Endodermal cell (in vitro differentiated cells): ENCODE results near the gene PARP1. TPM values are rescaled to one million over a fixed set of nuclear protein-coding genes. Genes with fewer than 3 reads are reported as not detected.

Experiments
- DNase-seq: peaks from one replicate; pipeline ENCODE4 v3.0.0-alpha.2; 2017
- H3K27ac ChIP-seq: 2 replicates; pipeline ENCODE4 v1.5.1; 2013; ENCODE audit warnings: mild to moderate bottlenecking, low read depth, low read length, moderate library complexity
- H3K27me3 ChIP-seq: 2 replicates; pipeline ENCODE4 v1.6.1; 2013; ENCODE audit warnings: mild to moderate bottlenecking, low read length, moderate library complexity; ENCODE audit not compliant: insufficient read depth, control insufficient read depth, poor library complexity, severe bottlenecking
- H3K36me3 ChIP-seq: 2 replicates; pipeline ENCODE4 v1.7.0; 2013; ENCODE audit warnings: mild to moderate bottlenecking, low read length, moderate library complexity; ENCODE audit not compliant: control insufficient read depth, insufficient read depth
- H3K4me1 ChIP-seq: one replicate; pipeline ENCODE4 v1.7.0; 2013; ENCODE audit warnings: low read length; ENCODE audit not compliant: control insufficient read depth, insufficient read depth
- H3K4me3 ChIP-seq: 2 replicates; pipeline ENCODE4 v1.5.1; 2013; ENCODE audit warnings: mild to moderate bottlenecking, low read length, moderate library complexity
- H3K9ac ChIP-seq: 2 replicates; pipeline ENCODE4 v1.6.1; 2013; ENCODE audit warnings: mild to moderate bottlenecking, low read length, moderate library complexity; ENCODE audit not compliant: poor library complexity, severe bottlenecking; ENCODE audit errors: extremely low read depth
- H3K9me3 ChIP-seq: 2 replicates; pipeline ENCODE4 v1.6.1; 2013; ENCODE audit warnings: mild to moderate bottlenecking, low read length, moderate library complexity; ENCODE audit not compliant: control insufficient read depth
- H3K27ac Mint-ChIP-seq: 2 replicates; pipeline ENCODE4 v1.8.0; 2020; ENCODE audit warnings: mixed read lengths
- H3K27me3 Mint-ChIP-seq: 2 replicates; pipeline ENCODE4 v1.8.0; 2021; ENCODE audit warnings: mild to moderate bottlenecking, mixed read lengths; ENCODE audit not compliant: insufficient read depth
- H3K36me3 Mint-ChIP-seq: 2 replicates; pipeline ENCODE4 v1.8.0; 2020; ENCODE audit warnings: low read depth, mixed read lengths
- H3K4me1 Mint-ChIP-seq: 2 replicates; pipeline ENCODE4 v1.8.0; 2020; ENCODE audit warnings: mixed read lengths
- H3K4me3 Mint-ChIP-seq: 2 replicates; pipeline ENCODE4 v1.8.0; 2020; ENCODE audit warnings: mild to moderate bottlenecking, moderate library complexity, mixed read lengths
- H3K9me3 Mint-ChIP-seq: 2 replicates; pipeline ENCODE4 v1.8.0; 2020; ENCODE audit warnings: mild to moderate bottlenecking, mixed read lengths
- CTCF ChIP-seq: fragments of 200-600 bp; sonication (generic); conservative IDR thresholded peaks from 2 replicates; pipeline ENCODE4 v1.5.0; 2021; ENCODE audit warnings: antibody characterized with exemption, mild to moderate bottlenecking
- whole genome bisulfite sequencing, 2 experiments: methylation state at CpG; one replicate each; pipeline versions ENCODE4 v1.1.5 to v1.1.7; 2013; ENCODE audit warnings: missing lambda C conversion rate in 2 of 2, mixed read lengths in 1 of 2; ENCODE audit not compliant: insufficient coverage in 1 of 2, insufficient read length in 1 of 2; 5-methylcytosine and 5-hydroxymethylcytosine counted together
- total RNA-seq, 2 donors: library from RNA; stranded (reverse); fragmentation: NEBNext Ultra II Directional in 1 of 2; extraction: Animal tissue kit (Norgen Biotek cat#: 25700) in 1 of 2; gene quantifications; 2 replicates in 1 of 2; 3 replicates in 1 of 2; pipeline ENCODE4 v1.2.1, GENCODE V29; 2021

The PARP1 gene
- total RNA-seq, 2 donors from 2014 or later: 170 to 173 TPM

- Histone ChIP-seq H3K27ac (no peak overlapping the region), H3K4me3 (no peak overlapping the region), H3K36me3 (no peaks in the 10 kb centered on the region), H3K27me3 (no peaks in the 10 kb centered on the region), H3K9ac (no peak overlapping the region), H3K9me3 (no peaks in the 10 kb centered on the region), H3K4me1 (no peaks in the 10 kb centered on the region)
- Mint-ChIP-seq H3K4me1 (no peaks in the 10 kb centered on the region), H3K27ac (no peak overlapping the region), H3K36me3 (no peaks in the 10 kb centered on the region), H3K9me3 (peaks cover 11% of the 10 kb centered on the region), H3K27me3 (no peaks in the 10 kb centered on the region), H3K4me3 (no peak overlapping the region)
- no peak for TF ChIP-seq CTCF
- no peak for DNase-seq
These were observed 83.4 kb downstream of the PARP1 start for GRCh38 chr1:226324479-226324878.

- no peaks in the 10 kb centered on the region for H3K36me3 Mint-ChIP-seq
- H3K9me3 Mint-ChIP-seq: peaks cover 12% of the 10 kb centered on the region
- Histone ChIP-seq H3K4me3 (no peak overlapping the region), H3K27ac (no peak overlapping the region), H3K9ac (no peak overlapping the region), H3K4me1 (no peaks in the 10 kb centered on the region), H3K9me3 (no peaks in the 10 kb centered on the region), H3K36me3 (no peaks in the 10 kb centered on the region), H3K27me3 (no peaks in the 10 kb centered on the region)
- TF ChIP-seq CTCF: no peak
- H3K4me3 Mint-ChIP-seq: no peak overlapping the region
- 88 to 89% methylated on average over 3 of the region's 3 CpGs for WGBS, 2 experiments
- H3K27ac Mint-ChIP-seq: no peak overlapping the region
- no peaks in the 10 kb centered on the region for H3K4me1 Mint-ChIP-seq
- DNase-seq: no peak
- H3K27me3 Mint-ChIP-seq: peaks cover 3% of the 10 kb centered on the region
These were observed 84.9 kb downstream of the PARP1 start for GRCh38 chr1:226322986-226323385.

GRCh38 chr1:226320930-226321329 is 87.0 kb downstream of the PARP1 start:
- Histone ChIP-seq H3K27me3 (no peaks in the 10 kb centered on the region), H3K9me3 (no peaks in the 10 kb centered on the region), H3K4me1 (no peaks in the 10 kb centered on the region), H3K4me3 (no peak overlapping the region), H3K9ac (no peak overlapping the region), H3K27ac (no peak overlapping the region), H3K36me3 (no peaks in the 10 kb centered on the region)
- no peak for TF ChIP-seq CTCF
- no peaks in the 10 kb centered on the region for H3K4me1 Mint-ChIP-seq
- H3K9me3 Mint-ChIP-seq: peaks cover 14% of the 10 kb centered on the region
- DNase-seq: no peak
- H3K27ac Mint-ChIP-seq: no peak overlapping the region
- H3K4me3 Mint-ChIP-seq: no peak overlapping the region
- 91 to 93% methylated on average over 9 to 10 of the region's 10 CpGs for WGBS, 2 experiments
- no peaks in the 10 kb centered on the region for H3K36me3 Mint-ChIP-seq
- H3K27me3 Mint-ChIP-seq: peaks cover 7% of the 10 kb centered on the region
